ENCODE measurements around the gene TUBGCP6.
A peak's percentile ranks its signal among the peaks of the same experiment; 100 is the strongest.

TUBGCP6 gene

GRCh38 chr22:50270666-50271394 lies 26.0 kb upstream of the TUBGCP6 start:
- Mint-ChIP-seq H3K9me3 (no peaks in the 10 kb centered on the region), H3K27me3 (peaks cover 37% of the 10 kb centered on the region), H3K4me3 (peak overlapping the region; percentile 78 to 85), H3K27ac (peak overlapping the region in 1 of 2 donors; percentile 59), H3K4me1 (peaks cover 40% of the 10 kb centered on the region)
- peak; percentile 69 to 71 for DNase-seq
- ATAC-seq, result peak; percentile 59

GRCh38 chr22:50269970-50270665 lies 25.3 kb upstream of the TUBGCP6 start, which contains the start of gene MAPK11:
Gene MAPK11, minus strand, starts transcription at chr22:50270380. Its CDS starts 88 bp downstream, at chr22:50270292.
- H3K27ac Mint-ChIP-seq, result peak within 1 kb of the TSS; percentile 40 to 59
- peak; percentile 50 to 77 for DNase-seq
- peak; percentile 65 for ATAC-seq
- H3K9me3 Mint-ChIP-seq, result no peaks in the 10 kb centered on the region
- peak within 1 kb of the TSS; percentile 78 to 85 for H3K4me3 Mint-ChIP-seq
- peaks cover 33% of the 10 kb centered on the region for H3K4me1 Mint-ChIP-seq
- peaks cover 40% of the 10 kb centered on the region for H3K27me3 Mint-ChIP-seq

GRCh38 chr22:50269573-50269969 lies 24.7 kb upstream of the TUBGCP6 start:
- ATAC-seq, result peak; percentile 1
- Mint-ChIP-seq H3K4me3 (peak overlapping the region; percentile 73 to 76), H3K27me3 (peaks cover 45% of the 10 kb centered on the region), H3K4me1 (peaks cover 29% of the 10 kb centered on the region), H3K9me3 (no peaks in the 10 kb centered on the region), H3K27ac (peak overlapping the region in 1 of 2 donors; percentile 40)
- DNase-seq, result no peak

- H3K4me3 Mint-ChIP-seq, result peak overlapping the region in 1 of 2 donors; percentile 0
- DNase-seq, result no peak
- ATAC-seq, result no peak
- H3K4me1 Mint-ChIP-seq, result peaks cover 29% of the 10 kb centered on the region
- H3K27ac Mint-ChIP-seq, result no peak overlapping the region
- H3K27me3 Mint-ChIP-seq, result peaks cover 47% of the 10 kb centered on the region
- no peaks in the 10 kb centered on the region for H3K9me3 Mint-ChIP-seq
Observed at GRCh38 chr22:50268655-50269113, 23.9 kb upstream of the TUBGCP6 start.

GRCh38 chr22:50267591-50268390 lies 23.0 kb upstream of the TUBGCP6 start:
- DNase-seq (peak in 1 of 2 donors; percentile 48), ATAC-seq (no peak)
- peaks cover 34% of the 10 kb centered on the region for H3K4me1 Mint-ChIP-seq
- H3K27ac Mint-ChIP-seq, result no peak overlapping the region
- peaks cover 51% of the 10 kb centered on the region for H3K27me3 Mint-ChIP-seq
- peak overlapping the region in 1 of 2 donors; percentile 41 for H3K4me3 Mint-ChIP-seq
- H3K9me3 Mint-ChIP-seq, result no peaks in the 10 kb centered on the region

- DNase-seq (no peak), ATAC-seq (no peak)
- Mint-ChIP-seq H3K4me1 (peaks cover 42% of the 10 kb centered on the region), H3K27ac (no peak overlapping the region), H3K9me3 (no peaks in the 10 kb centered on the region), H3K27me3 (peaks cover 51% of the 10 kb centered on the region), H3K4me3 (no peak overlapping the region)
Observed at GRCh38 chr22:50266994-50267393, 22.2 kb upstream of the TUBGCP6 start.

GRCh38 chr22:50264946-50265669 lies 20.3 kb upstream of the TUBGCP6 start:
- Mint-ChIP-seq H3K27ac (no peak overlapping the region), H3K9me3 (no peaks in the 10 kb centered on the region), H3K27me3 (peaks cover 62% of the 10 kb centered on the region), H3K4me1 (peaks cover 34% of the 10 kb centered on the region), H3K4me3 (no peak overlapping the region)
- no peak for DNase-seq
- ATAC-seq, result no peak

GRCh38 chr22:50264104-50264745 lies 19.4 kb upstream of the TUBGCP6 start:
- Mint-ChIP-seq H3K27ac (no peak overlapping the region), H3K4me3 (no peak overlapping the region), H3K4me1 (peaks cover 28% of the 10 kb centered on the region), H3K9me3 (no peaks in the 10 kb centered on the region), H3K27me3 (peaks cover 67% of the 10 kb centered on the region)
- DNase-seq, result no peak
- no peak for ATAC-seq

GRCh38 chr22:50262973-50263617 lies 18.3 kb upstream of the TUBGCP6 start:
- H3K9me3 Mint-ChIP-seq, result no peaks in the 10 kb centered on the region
- DNase-seq (no peak), ATAC-seq (no peak)
- H3K4me1 Mint-ChIP-seq, result peaks cover 17% of the 10 kb centered on the region
- H3K27me3 Mint-ChIP-seq, result peaks cover 65% of the 10 kb centered on the region
- H3K27ac Mint-ChIP-seq, result no peak overlapping the region
- no peak overlapping the region for H3K4me3 Mint-ChIP-seq

- DNase-seq (no peak), ATAC-seq (peak; percentile 29)
- Mint-ChIP-seq H3K4me3 (peak overlapping the region; percentile 70 to 73), H3K27me3 (peaks cover 63% of the 10 kb centered on the region), H3K9me3 (no peaks in the 10 kb centered on the region), H3K4me1 (peaks cover 15% of the 10 kb centered on the region), H3K27ac (peak overlapping the region in 1 of 2 donors; percentile 59)
Observed at GRCh38 chr22:50262460-50262911, 17.7 kb upstream of the TUBGCP6 start.

- Mint-ChIP-seq H3K4me3 (peak within 1 kb of the TSS; percentile 70 to 73), H3K27ac (peak within 1 kb of the TSS in 1 of 2 donors; percentile 59), H3K9me3 (no peaks in the 10 kb centered on the region), H3K4me1 (peaks cover 15% of the 10 kb centered on the region), H3K27me3 (peaks cover 63% of the 10 kb centered on the region)
- ATAC-seq (no peak), DNase-seq (no peak)
Observed at GRCh38 chr22:50261615-50262459, 17.0 kb upstream of the TUBGCP6 start, which contains the start of gene MAPK12. Gene MAPK12, minus strand, starts transcription at chr22:50261683. Its CDS starts 174 bp downstream, at chr22:50261509.

GRCh38 chr22:50260801-50261614 lies 16.2 kb upstream of the TUBGCP6 start:
- Mint-ChIP-seq H3K9me3 (no peaks in the 10 kb centered on the region), H3K4me3 (peak overlapping the region in 1 of 2 donors; percentile 65)

More at GRCh38 chr22:50260801-50261614, 16.2 kb upstream of the TUBGCP6 start:
- Mint-ChIP-seq H3K4me1 (peaks cover 15% of the 10 kb centered on the region), H3K27me3 (peaks cover 63% of the 10 kb centered on the region), H3K27ac (no peak overlapping the region)
- ATAC-seq (peak; percentile 48), DNase-seq (peak in 1 of 2 donors; percentile 43)

All from stimulated activated naive CD8-positive, alpha-beta T cell treated with anti-CD3 and anti-CD28 coated beads, Interleukin-15, amount 100 ng/mL, for 72 hours (primary cell).